RWPE1 (cell line): ENCODE data around the gene JMJD1C.

Experiments used
- CTCF ChIA-PET: fragments of 350-600 bp; sonication (Branson Sonifier 250); formaldehyde crosslinking; extraction: SDS; loops from one replicate; lab custom pipeline; 2021; lab: Yijun Ruan, JAX
- POLR2A ChIA-PET: fragments of 400-600 bp; formaldehyde crosslinking; extraction: SDS; loops from one replicate; lab custom pipeline; 2020; ENCODE audit warnings: antibody characterized with exemption; ENCODE audit not compliant: low non-redundant PET; lab: Yijun Ruan, JAX
- DNase-seq: peaks from one replicate; pipeline ENCODE4 v3.0.0; 2012; ENCODE audit warnings: low spot score
- H3K27ac ChIP-seq: fragments of 450-650 bp; 2 replicates; pipeline ENCODE4 v1.5.1; 2017
- CTCF ChIP-seq: fragments of 450-650 bp; conservative IDR thresholded peaks from 2 replicates; pipeline ENCODE4 v1.5.1; 2017; ENCODE audit warnings: low read depth, mild to moderate bottlenecking

The JMJD1C gene

GRCh38 chr10:63129888-63130287 lies 335.9 kb downstream of the JMJD1C start:
- POLR2A ChIA-PET, result no interaction called here
- no peak overlapping the region for H3K27ac ChIP-seq
- no peak for TF ChIP-seq CTCF
- DNase-seq, result no peak
- CTCF ChIA-PET, result interaction anchor here (0.5 to 0.6 kb wide), 2 partner anchors 12 to 13 kb away, joined by 3 read pairs; no protein-coding TSS in a partner anchor

GRCh38 chr10:63128443-63128842 lies 337.3 kb downstream of the JMJD1C start:
- H3K27ac ChIP-seq, result no peak overlapping the region
- ChIA-PET CTCF (interaction anchor here (0.6 kb wide), 1 partner anchor 358 kb away, joined by 3 read pairs; no protein-coding TSS in a partner anchor), POLR2A (no interaction called here)
- no peak for TF ChIP-seq CTCF
- no peak for DNase-seq

- no peak for DNase-seq
- POLR2A ChIA-PET, result no interaction called here
- no peak for TF ChIP-seq CTCF
- CTCF ChIA-PET, result interaction anchor here (0.7 kb wide), 2 partner anchors 12 to 26 kb away, joined by 3 read pairs; no protein-coding TSS in a partner anchor
- H3K27ac ChIP-seq, result no peak overlapping the region
These were observed 340.3 kb downstream of the JMJD1C start for GRCh38 chr10:63125459-63125858.

GRCh38 chr10:63123727-63124362 lies 341.9 kb downstream of the JMJD1C start:
- no peak for TF ChIP-seq CTCF
- ChIA-PET POLR2A (no interaction called here), CTCF (no interaction called here)
- DNase-seq, result no peak
- H3K27ac ChIP-seq, result no peak overlapping the region

GRCh38 chr10:63120554-63120953 lies 345.2 kb downstream of the JMJD1C start:
- no peak overlapping the region for H3K27ac ChIP-seq
- no peak for TF ChIP-seq CTCF
- no peak for DNase-seq
- ChIA-PET CTCF (no interaction called here), POLR2A (no interaction called here)

- H3K27ac ChIP-seq, result no peak overlapping the region
- CTCF ChIA-PET, result no interaction called here
- DNase-seq, result no peak
- POLR2A ChIA-PET, result no interaction called here
- TF ChIP-seq CTCF, result no peak
These were observed 346.7 kb downstream of the JMJD1C start for GRCh38 chr10:63119041-63119440.
